ENCODE measurements around the gene MAL.

MAL gene

GRCh38 chr2:95061119-95061512 is 35.6 kb downstream of the MAL start:
- DNase-seq (ENCODE audit: extremely low spot score): no peak
- ChIA-PET CTCF (interaction anchor here (6.0 to 8.0 kb wide), 3 partner anchors 9 to 38 kb away, joined by 36 to 88 read pairs (median 57); no protein-coding TSS in a partner anchor), POLR2A (no interaction called here)
- TF ChIP-seq CTCF (IDR thresholded peaks at IDR 0.05; ENCODE audit: control extremely low read depth, extremely low read depth, low read depth, missing control alignments): no peak

- ChIA-PET POLR2A (no interaction called here), CTCF (interaction anchor here (1.1 to 8.0 kb wide), 4 partner anchors 9 to 105 kb away, joined by 3 to 88 read pairs (median 46); no protein-coding TSS in a partner anchor)
- no peak for DNase-seq (ENCODE audit: extremely low spot score)
- no peak for TF ChIP-seq CTCF (IDR thresholded peaks at IDR 0.05; ENCODE audit: control extremely low read depth, extremely low read depth, low read depth, missing control alignments)
These were observed 36.2 kb downstream of the MAL start for GRCh38 chr2:95061601-95062183.

GRCh38 chr2:95062242-95063085 is 37.0 kb downstream of the MAL start:
- TF ChIP-seq CTCF (IDR thresholded peaks at IDR 0.05; ENCODE audit: control extremely low read depth, extremely low read depth, low read depth, missing control alignments): no peak
- no peak for DNase-seq (ENCODE audit: extremely low spot score)
- ChIA-PET POLR2A (interaction anchor here (0.7 kb wide), 1 partner anchor 17 kb away, joined by 3 read pairs; no protein-coding TSS in a partner anchor), CTCF (interaction anchor here (1.1 to 8.0 kb wide), 6 partner anchors 10 to 106 kb away, joined by 3 to 88 read pairs (median 24); no protein-coding TSS in a partner anchor)

GRCh38 chr2:95063086-95063958 is 37.8 kb downstream of the MAL start:
- ChIA-PET CTCF (interaction anchor here (1.1 to 8.0 kb wide), 7 partner anchors 9 to 107 kb away, joined by 3 to 88 read pairs (median 12); no protein-coding TSS in a partner anchor), POLR2A (interaction anchor here (0.7 kb wide), 1 partner anchor 16 kb away, joined by 3 read pairs; no protein-coding TSS in a partner anchor)
- no peak for TF ChIP-seq CTCF (IDR thresholded peaks at IDR 0.05; ENCODE audit: control extremely low read depth, extremely low read depth, low read depth, missing control alignments)
- DNase-seq (ENCODE audit: extremely low spot score): peak; percentile 57

- CTCF ChIA-PET: interaction anchor here (1.2 to 1.5 kb wide), 5 partner anchors 8 to 47 kb away, joined by 3 to 8 read pairs (median 3); no protein-coding TSS in a partner anchor
- POLR2A ChIA-PET: no interaction called here
- no peak for TF ChIP-seq CTCF (IDR thresholded peaks at IDR 0.05; ENCODE audit: control extremely low read depth, extremely low read depth, low read depth, missing control alignments)
- no peak for DNase-seq (ENCODE audit: extremely low spot score)
These were observed 42.7 kb downstream of the MAL start for GRCh38 chr2:95068256-95068655.

- POLR2A ChIA-PET: no interaction called here
- no peak for TF ChIP-seq CTCF (IDR thresholded peaks at IDR 0.05; ENCODE audit: control extremely low read depth, extremely low read depth, low read depth, missing control alignments)
- DNase-seq (ENCODE audit: extremely low spot score): no peak
- CTCF ChIA-PET: interaction anchor here (0.8 to 1.5 kb wide), 4 partner anchors 9 to 46 kb away, joined by 3 to 6 read pairs (median 3); no protein-coding TSS in a partner anchor
These were observed 44.0 kb downstream of the MAL start for GRCh38 chr2:95069465-95069864.

Measured in GM10248 (cell line).